HG03521 (cell line): ENCODE results near the gene FAM13A.

ENCODE experiments used
- ATAC-seq: cut with Tn5 transposase; IDR thresholded peaks from one replicate; pipeline ENCODE4 v1.9.1; 2021; ENCODE audit warnings: mild to moderate bottlenecking, moderate library complexity; ENCODE audit not compliant: unreplicated experiment

The FAM13A gene

GRCh38 chr4:88693792-88694191, 363.2 kb downstream of the FAM13A start:
- ATAC-seq: no peak

GRCh38 chr4:88690355-88690754, 366.6 kb downstream of the FAM13A start:
- ATAC-seq: no peak

- no peak for ATAC-seq
Measured at GRCh38 chr4:88681209-88681608, 375.8 kb downstream of the FAM13A start.
